Measurements from ENCODE around the gene ZBTB40. TPM values are rescaled to one million over a fixed set of nuclear protein-coding genes. Genes with fewer than 3 reads are reported as not detected.
A peak's percentile ranks its signal among the peaks of the same experiment; 100 is the strongest.

Gene ZBTB40
- total RNA-seq, 6 experiments from 2014 or later: 8.8 to 12.2 (median 10.7) TPM

GRCh38 chr1:22442212-22442894 is 9.3 kb upstream of the ZBTB40 start:
- Mint-ChIP-seq H3K27me3 (ENCODE audit: insufficient read depth) (peaks cover 5% of the 10 kb centered on the region; the same call in 1 of the 2 replicates), H3K9me3 (peaks cover 32% of the 10 kb centered on the region), H3K36me3 (ENCODE audit: low read depth) (peaks cover 17% of the 10 kb centered on the region), H3K27ac (no peak overlapping the region), H3K4me3 (no peak overlapping the region), H3K4me1 (ENCODE audit: low read depth) (peaks cover 22% of the 10 kb centered on the region)
- TF ChIP-seq CTCF (IDR thresholded peaks at IDR 0.05): no peak
- no peak for DNase-seq

- Mint-ChIP-seq H3K27ac (no peak overlapping the region), H3K4me1 (ENCODE audit: low read depth) (peaks cover 32% of the 10 kb centered on the region), H3K4me3 (no peak overlapping the region), H3K27me3 (ENCODE audit: insufficient read depth) (peaks cover 3% of the 10 kb centered on the region; the same call in 1 of the 2 replicates), H3K9me3 (peaks cover 32% of the 10 kb centered on the region), H3K36me3 (ENCODE audit: low read depth) (peaks cover 17% of the 10 kb centered on the region)
- TF ChIP-seq CTCF (IDR thresholded peaks at IDR 0.05): no peak
- DNase-seq: no peak
These were observed 8.3 kb upstream of the ZBTB40 start for GRCh38 chr1:22443332-22443731.

DNA sequence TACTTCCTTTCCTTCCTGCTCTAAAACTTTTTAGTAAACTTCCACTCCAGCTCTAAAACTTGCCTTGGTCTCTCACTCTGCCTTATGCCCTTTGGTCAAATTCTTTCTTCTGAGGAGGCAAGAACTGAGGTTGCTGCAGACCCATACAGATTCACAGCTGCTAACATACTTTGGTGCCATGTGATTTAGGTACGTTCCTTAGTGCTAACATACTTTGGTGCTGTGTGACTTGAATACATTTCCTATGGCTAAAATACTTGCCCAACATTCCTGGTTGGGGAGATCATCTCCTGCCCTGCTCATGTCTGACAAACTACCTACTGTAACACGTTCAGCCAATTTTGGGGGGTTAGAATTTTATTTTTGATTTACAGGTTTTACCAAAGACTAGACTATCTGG is 6.8 kb upstream of the ZBTB40 start:
- no peak for DNase-seq
- TF ChIP-seq CTCF (IDR thresholded peaks at IDR 0.05): no peak
- Mint-ChIP-seq H3K4me3 (no peak overlapping the region), H3K4me1 (ENCODE audit: low read depth) (peaks cover 36% of the 10 kb centered on the region), H3K9me3 (peaks cover 24% of the 10 kb centered on the region), H3K36me3 (ENCODE audit: low read depth) (peaks cover 8% of the 10 kb centered on the region), H3K27ac (no peak overlapping the region), H3K27me3 (ENCODE audit: insufficient read depth) (peaks cover 3% of the 10 kb centered on the region; the same call in 1 of the 2 replicates)

GRCh38 chr1:22447621-22448111 is 4.0 kb upstream of the ZBTB40 start:
- peak; percentile 88 for DNase-seq
- TF ChIP-seq CTCF (IDR thresholded peaks at IDR 0.05): no peak
- Mint-ChIP-seq H3K27ac (peak overlapping the region; percentile 74), H3K4me1 (ENCODE audit: low read depth) (peaks cover 46% of the 10 kb centered on the region), H3K36me3 (ENCODE audit: low read depth) (peaks cover 7% of the 10 kb centered on the region), H3K4me3 (peak overlapping the region; percentile 64), H3K27me3 (ENCODE audit: insufficient read depth) (no peaks in the 10 kb centered on the region), H3K9me3 (no peaks in the 10 kb centered on the region)

DNA sequence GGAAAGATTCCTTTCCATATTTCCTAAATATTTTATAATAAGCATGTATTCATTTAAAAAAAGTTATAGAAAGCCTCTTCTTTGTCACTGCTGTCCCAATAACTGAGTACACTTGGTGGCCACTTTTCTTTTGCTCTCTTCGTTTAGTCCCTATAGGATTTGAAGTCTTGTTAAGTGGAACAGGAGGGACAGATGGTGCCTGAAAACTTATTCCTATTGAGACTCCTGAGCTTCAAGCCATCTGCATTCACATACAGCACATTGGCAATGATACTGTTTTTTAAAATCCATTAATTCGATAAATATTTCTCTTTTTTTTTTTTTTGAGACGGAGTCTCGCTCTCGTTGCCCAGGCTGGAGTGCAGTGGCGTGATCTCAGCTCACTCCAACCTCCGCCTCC is 2.0 kb upstream of the ZBTB40 start:
- no peak for DNase-seq
- Mint-ChIP-seq H3K27me3 (ENCODE audit: insufficient read depth) (no peaks in the 10 kb centered on the region), H3K9me3 (no peaks in the 10 kb centered on the region), H3K27ac (no peak overlapping the region), H3K36me3 (ENCODE audit: low read depth) (peaks cover 7% of the 10 kb centered on the region), H3K4me1 (ENCODE audit: low read depth) (peaks cover 57% of the 10 kb centered on the region), H3K4me3 (no peak overlapping the region)
- no peak for TF ChIP-seq CTCF (IDR thresholded peaks at IDR 0.05)
